Dedifferentiated amniotic fluid mesenchymal stem cell (primary cell): Measurements from ENCODE around the gene NOM1.
A peak's percentile ranks its signal among the peaks of the same experiment; 100 is the strongest.

ENCODE experiments used
- DNase-seq: peaks from one replicate; pipeline ENCODE4 v3.0.0-alpha.2; 2016; ENCODE audit errors: extremely low spot score

NOM1 gene

GRCh38 chr7:156984174-156984891 lies 34.8 kb downstream of the NOM1 start:
- DNase-seq, result peak; percentile 55

- DNase-seq, result no peak
Measured at GRCh38 chr7:156985101-156985992, 35.8 kb downstream of the NOM1 start.

- no peak for DNase-seq
Measured at GRCh38 chr7:156986378-156986777, 36.9 kb downstream of the NOM1 start.

GRCh38 chr7:156988343-156989185 lies 39.1 kb downstream of the NOM1 start:
- DNase-seq, result no peak

- DNase-seq, result no peak
Measured at GRCh38 chr7:156989766-156990535, 40.4 kb downstream of the NOM1 start.

- no peak for DNase-seq
Measured at GRCh38 chr7:156993021-156993924, 43.8 kb downstream of the NOM1 start.

- no peak for DNase-seq
Measured at GRCh38 chr7:156993925-156994235, 44.4 kb downstream of the NOM1 start.

GRCh38 chr7:156994417-156994816 lies 44.9 kb downstream of the NOM1 start:
- no peak for DNase-seq

GRCh38 chr7:156998988-156999957 lies 49.8 kb downstream of the NOM1 start:
- DNase-seq, result no peak

- DNase-seq, result no peak
Measured at GRCh38 chr7:156999958-157000726, 50.6 kb downstream of the NOM1 start.

- no peak for DNase-seq
Measured at GRCh38 chr7:157000741-157001653, 51.5 kb downstream of the NOM1 start.

- DNase-seq, result no peak
Measured at GRCh38 chr7:157001920-157002818, 52.7 kb downstream of the NOM1 start.

GRCh38 chr7:157002819-157003421 lies 53.4 kb downstream of the NOM1 start:
- no peak for DNase-seq

GRCh38 chr7:157003445-157003755 lies 53.9 kb downstream of the NOM1 start:
- DNase-seq, result no peak

GRCh38 chr7:157003756-157004520 lies 54.4 kb downstream of the NOM1 start:
- DNase-seq, result no peak
